HEK293 (cell line): ENCODE data around the gene RAB7B.

ENCODE experiments used
- CTCF ChIA-PET: fragments of 350-600 bp; formaldehyde crosslinking; extraction: SDS; loops from one replicate; lab custom pipeline; 2021; ENCODE audit warnings: antibody characterized with exemption; lab: Yijun Ruan, JAX
- POLR2A ChIA-PET: fragments of 300-600 bp; formaldehyde crosslinking; extraction: SDS; loops from one replicate; lab custom pipeline; 2020; ENCODE audit warnings: antibody characterized with exemption, inconsistent platforms; lab: Yijun Ruan, JAX
- H3K27ac ChIP-seq: fragments of 200-500 bp; sonication (Bioruptor generic); 2 replicates; pipeline ENCODE4 v1.5.1; 2014; ENCODE audit warnings: low read depth, low read length, control low read depth, inconsistent platforms; ENCODE audit errors: extremely low read depth
- H3K36me3 ChIP-seq, 2 experiments: fragments of 200-500 bp in 1 of 2; sonication (Bioruptor generic) in 1 of 2; 1 replicate in 1 of 2; 2 replicates in 1 of 2; pipeline ENCODE4 v1.5.1; 2014 to 2017; ENCODE audit warnings: inconsistent platforms in 2 of 2, low read length in 2 of 2; ENCODE audit not compliant: control insufficient read depth in 2 of 2, insufficient read depth in 1 of 2
- H3K4me1 ChIP-seq: fragments of 200-500 bp; sonication (Bioruptor generic); 2 replicates; pipeline ENCODE4 v1.5.1; 2014; ENCODE audit warnings: mild to moderate bottlenecking, low read length, inconsistent platforms; ENCODE audit not compliant: control insufficient read depth, insufficient read depth
- H3K4me3 ChIP-seq: 2 replicates; pipeline ENCODE4 v1.5.1; 2011; ENCODE audit warnings: low read depth, mild to moderate bottlenecking, control low read depth, low read length, moderate library complexity
- H3K9me3 ChIP-seq: fragments of 200-500 bp; sonication (Bioruptor generic); 2 replicates; pipeline ENCODE4 v1.5.1; 2014; ENCODE audit warnings: low read depth, low read length, inconsistent platforms; ENCODE audit not compliant: control insufficient read depth, insufficient read depth
- ATF2 ChIP-seq: fragments of 450-650 bp; formaldehyde crosslinking; IDR thresholded peaks from 2 replicates; pipeline ENCODE4 v1.5.1; 2016; ENCODE audit warnings: missing biosample characterization, missing genetic modification characterization, low read depth
- CTCF ChIP-seq: fragments of 450-650 bp; formaldehyde crosslinking; IDR thresholded peaks from 2 replicates; pipeline ENCODE4 v1.5.1; 2016; ENCODE audit warnings: missing biosample characterization, missing genetic modification characterization
- HIC1 ChIP-seq: fragments of 450-650 bp; formaldehyde crosslinking; IDR thresholded peaks from 2 replicates; pipeline ENCODE4 v1.5.1; 2016; ENCODE audit warnings: missing biosample characterization, missing genetic modification characterization
- KLF1 ChIP-seq: fragments of 450-650 bp; formaldehyde crosslinking; IDR thresholded peaks from 2 replicates; pipeline ENCODE4 v1.5.1; 2016; ENCODE audit warnings: missing biosample characterization, missing genetic modification characterization
- PBX3 ChIP-seq: sonication (generic); formaldehyde crosslinking; IDR thresholded peaks from 2 replicates; pipeline ENCODE4 v1.8.1; 2022; ENCODE audit warnings: mild to moderate bottlenecking, moderate library complexity, missing genetic modification reagents
- PRDM6 ChIP-seq: fragments of 450-650 bp; formaldehyde crosslinking; IDR thresholded peaks from 2 replicates; pipeline ENCODE4 v1.5.1; 2017; ENCODE audit warnings: missing biosample characterization, missing genetic modification characterization
- SP3 ChIP-seq: fragments of 450-650 bp; formaldehyde crosslinking; IDR thresholded peaks from 2 replicates; pipeline ENCODE4 v1.5.1; 2016; ENCODE audit warnings: missing biosample characterization, missing genetic modification characterization
- ZBTB26 ChIP-seq: fragments of 450-650 bp; formaldehyde crosslinking; optimal IDR thresholded peaks from 2 replicates; pipeline ENCODE3; 2016; ENCODE audit warnings: missing biosample characterization, mild to moderate bottlenecking, missing genetic modification characterization
- ZNF132 ChIP-seq: fragments of 450-650 bp; formaldehyde crosslinking; IDR thresholded peaks from 2 replicates; pipeline ENCODE4 v1.5.1; 2017; ENCODE audit warnings: missing biosample characterization, missing genetic modification characterization, borderline replicate concordance
- ZNF133 ChIP-seq: fragments of 450-650 bp; formaldehyde crosslinking; IDR thresholded peaks from 2 replicates; pipeline ENCODE4 v1.5.1; 2016; ENCODE audit warnings: missing biosample characterization, missing genetic modification characterization
- ZNF138 ChIP-seq: fragments of 450-650 bp; formaldehyde crosslinking; IDR thresholded peaks from 2 replicates; pipeline ENCODE4 v1.5.1; 2016; ENCODE audit warnings: missing biosample characterization, missing genetic modification characterization, borderline replicate concordance
- ZNF221 ChIP-seq: fragments of 450-650 bp; formaldehyde crosslinking; IDR thresholded peaks from 2 replicates; pipeline ENCODE4 v1.5.1; 2017; ENCODE audit warnings: missing biosample characterization, missing genetic modification characterization, borderline replicate concordance
- ZNF23 ChIP-seq: fragments of 450-650 bp; formaldehyde crosslinking; IDR thresholded peaks from 2 replicates; pipeline ENCODE4 v1.5.1; 2016; ENCODE audit warnings: missing biosample characterization, missing genetic modification characterization, borderline replicate concordance
- ZNF274 ChIP-seq, 2 experiments: fragments of 200-500 bp in 1 of 2; fragments of 450-650 bp in 1 of 2; sonication (Bioruptor generic) in 1 of 2; formaldehyde crosslinking in 1 of 2; IDR thresholded peaks; 2 replicates each; pipeline versions ENCODE4 v1.5.1 to v1.6.1; 2014 to 2016; ENCODE audit warnings: borderline replicate concordance in 1 of 2, inconsistent platforms in 1 of 2, low read length in 1 of 2, missing biosample characterization in 1 of 2, missing genetic modification characterization in 1 of 2
- ZNF335 ChIP-seq: fragments of 450-650 bp; formaldehyde crosslinking; conservative IDR thresholded peaks from 2 replicates; pipeline ENCODE4 v1.5.1; 2016; ENCODE audit warnings: missing biosample characterization, missing genetic modification characterization
- ZNF600 ChIP-seq: fragments of 450-650 bp; formaldehyde crosslinking; IDR thresholded peaks from 2 replicates; pipeline ENCODE4 v1.5.1; 2016; ENCODE audit warnings: missing biosample characterization, missing genetic modification characterization
- ZNF623 ChIP-seq: fragments of 450-650 bp; formaldehyde crosslinking; IDR thresholded peaks from 2 replicates; pipeline ENCODE4 v1.5.1; 2016; ENCODE audit warnings: missing biosample characterization, missing genetic modification characterization
- ZNF639 ChIP-seq: fragments of 450-650 bp; formaldehyde crosslinking; IDR thresholded peaks from 2 replicates; pipeline ENCODE4 v1.5.1; 2016; ENCODE audit warnings: missing biosample characterization, missing genetic modification characterization
- ZNF76 ChIP-seq: fragments of 450-650 bp; formaldehyde crosslinking; IDR thresholded peaks from 2 replicates; pipeline ENCODE4; 2016; ENCODE audit warnings: low read depth, missing biosample characterization, missing genetic modification characterization, borderline replicate concordance
- ZNF791 ChIP-seq: fragments of 450-650 bp; formaldehyde crosslinking; IDR thresholded peaks from 2 replicates; pipeline ENCODE4 v1.5.1; 2016; ENCODE audit warnings: missing biosample characterization, missing genetic modification characterization
- ZNF792 ChIP-seq: fragments of 450-650 bp; formaldehyde crosslinking; IDR thresholded peaks from 2 replicates; pipeline ENCODE4 v1.5.1; 2016; ENCODE audit warnings: missing biosample characterization, missing genetic modification characterization

The RAB7B gene

GRCh38 chr1:205993068-205993467, 10.1 kb downstream of the RAB7B start (continued):
- no peak for TF ChIP-seq ZBTB26 (tag by site-specific recombination)

- Histone ChIP-seq H3K9me3 (no peaks in the 10 kb centered on the region), H3K27ac (no peak overlapping the region), H3K36me3 (no peaks in the 10 kb centered on the region), H3K4me1 (no peaks in the 10 kb centered on the region), H3K4me3 (no peak overlapping the region)
- TF ChIP-seq ZNF600 (tag by site-specific recombination), result no peak
- no peak for TF ChIP-seq ZNF132 (tag by site-specific recombination)
- TF ChIP-seq SP3 (tag by site-specific recombination), result no peak
- no peak for TF ChIP-seq ZNF76 (tag by site-specific recombination)
- no peak for TF ChIP-seq ZNF792 (tag by site-specific recombination)
- no peak for TF ChIP-seq ZNF274 (IDR thresholded peaks at IDR 0.05; ENCODE audit: low read length)
- TF ChIP-seq ZNF274 (tag by site-specific recombination; IDR thresholded peaks at IDR 0.05; ENCODE audit: borderline replicate concordance), result no peak
- no peak for TF ChIP-seq ZNF138 (tag by site-specific recombination)
- TF ChIP-seq PBX3 (CRISPR knock-in tag), result no peak
- TF ChIP-seq ZNF639 (tag by site-specific recombination), result no peak
- TF ChIP-seq KLF1, result no peak
- TF ChIP-seq ZNF133 (tag by site-specific recombination), result no peak
- no peak for TF ChIP-seq ZNF335 (tag by site-specific recombination)
- no peak for TF ChIP-seq ZNF623 (tag by site-specific recombination)
- no peak for TF ChIP-seq ZNF23 (tag by site-specific recombination)
- no peak for TF ChIP-seq CTCF (tag by site-specific recombination)
- no peak for TF ChIP-seq ZNF791
- POLR2A ChIA-PET, result no interaction called here
- CTCF ChIA-PET, result interaction anchor here (0.6 to 2.5 kb wide), 7 partner anchors 8 to 553 kb away, joined by 3 to 10 read pairs (median 6); no protein-coding TSS in a partner anchor
These were observed 10.8 kb downstream of the RAB7B start for GRCh38 chr1:205992218-205992882.

- ChIA-PET POLR2A (no interaction called here), CTCF (interaction anchor here (0.7 to 2.0 kb wide), 4 partner anchors 14 to 499 kb away, joined by 3 to 10 read pairs (median 4); no protein-coding TSS in a partner anchor)
- Histone ChIP-seq H3K9me3 (no peaks in the 10 kb centered on the region), H3K4me3 (no peak overlapping the region), H3K36me3 (no peaks in the 10 kb centered on the region), H3K27ac (no peak overlapping the region), H3K4me1 (no peaks in the 10 kb centered on the region)
- no peak for TF ChIP-seq HIC1 (tag by site-specific recombination)
- TF ChIP-seq ATF2 (tag by site-specific recombination), result no peak
- no peak for TF ChIP-seq ZNF221 (tag by site-specific recombination)
- TF ChIP-seq PRDM6 (tag by site-specific recombination), result no peak
These were observed 12.0 kb downstream of the RAB7B start for GRCh38 chr1:205991237-205991636.
